Adrenal gland (tissue), 12 donors: Measurements from ENCODE around the gene ERLEC1. TPM values are rescaled to one million over a fixed set of nuclear protein-coding genes. Genes with fewer than 3 reads are reported as not detected.

ENCODE experiments used
- DNase-seq, 7 donors: peaks; one replicate each; pipeline ENCODE4 v3.0.0-alpha.2; 2019 to 2020
- H3K27ac ChIP-seq, 5 donors: fragments of 200-600 bp; sonication (generic) in 4 of 5; 1 replicate in 3 of 5; 2 replicates in 2 of 5; pipeline versions ENCODE4 v1.5.1 to v1.8.0; 2016 to 2020; ENCODE audit warnings: mild to moderate bottlenecking in 1 of 5
- H3K27me3 ChIP-seq: fragments of 200-600 bp; 2 replicates; pipeline ENCODE4 v1.8.0; 2021
- H3K36me3 ChIP-seq, 2 donors: fragments of 200-600 bp; replicated peaks in 1 of 2; 1 replicate in 1 of 2; 2 replicates in 1 of 2; pipeline versions ENCODE4 v1.5.1 to v1.8.0; 2018 to 2022
- H3K4me1 ChIP-seq, 2 donors: fragments of 200-600 bp; replicated peaks in 1 of 2; 1 replicate in 1 of 2; 2 replicates in 1 of 2; pipeline versions ENCODE4 v1.5.1 to v1.8.0; 2018 to 2021
- H3K4me3 ChIP-seq, 4 donors: fragments of 200-600 bp; sonication (generic) in 3 of 4; one replicate each; pipeline ENCODE4 v1.5.1; 2016 to 2018
- H3K9me3 ChIP-seq, 3 donors: fragments of 200-600 bp; sonication (generic) in 1 of 3; replicated peaks in 1 of 3; 1 replicate in 2 of 3; 2 replicates in 1 of 3; pipeline versions ENCODE4 v1.5.1 to v1.8.0; 2016 to 2021
- POLR2A ChIP-seq, 2 donors: fragments of 450-650 bp; IDR thresholded peaks; one replicate each; pipeline ENCODE4 v1.6.1; 2017; ENCODE audit warnings: antibody characterized with exemption in 2 of 2, mild to moderate bottlenecking in 2 of 2, moderate library complexity in 1 of 2
- whole genome bisulfite sequencing, 4 donors: extraction: QIAGEN DNeasy Blood & Tissue Kit in 2 of 4; methylation state at CpG; one replicate each; pipeline versions ENCODE4 v1.1.5 to v1.1.7; 2013 to 2017; 5-methylcytosine and 5-hydroxymethylcytosine counted together
- intact Hi-C, 2 donors: fragments of 100-400 bp; cut with DNase I; formaldehyde crosslinking; loops; one replicate each; pipeline versions ENCODE4 v1.14.1 to v1.15.0; 2022 to 2023
- polyA plus RNA-seq, 3 donors: library from polyadenylated mRNA; stranded (reverse); fragments of 200-250 nt in 2 of 3; fragments of 350-450 nt in 1 of 3; fragmentation: Illumina TruSeq in 1 of 3; extraction: RNeasy Lipid Tissue Mini Kit (QIAGEN cat#74804) in 1 of 3; gene quantifications; one replicate each; pipeline ENCODE4 v1.2.3, GENCODE V29; 2013 to 2014
- total RNA-seq, 9 donors: library from RNA; depleted of rRNA in 4 of 9; stranded (reverse); fragments of >200 nt in 4 of 9; fragments of 120-200 nt in 1 of 9; fragmentation: NEBNext Ultra II Directional in 1 of 9; extraction: Animal tissue kit (Norgen Biotek cat#: 25700) in 1 of 9; gene quantifications; one replicate each; pipeline versions ENCODE4 v1.1.0 to v1.2.4, GENCODE V29; 2013 to 2023
- TF ChIP-seq, protein P1 (sequence below), 6 experiments: fragments of 450-650 bp in 4 of 6; fragments of 200-600 bp in 2 of 6; sonication (generic) in 1 of 6; IDR thresholded peaks; 1 replicate in 5 of 6; 2 replicates in 1 of 6; pipeline versions ENCODE4 v1.5.1 to v1.8.0; 2016 to 2021; ENCODE audit warnings: antibody characterized with exemption in 6 of 6, mild to moderate bottlenecking in 2 of 6, moderate library complexity in 1 of 6
- donor health status: healthy with polysubstance abuse.
- donor health status: Bipolar disorder and iron deficiency.
- donor health status: DM: yes; HTN: yes; CAD: no.
- donor health status: DM: no; HTN: no; CAD: no.
- donor health status: DM: no; HTN: no; CAD: no.
- donor health status: DM: yes; HTN: yes; CAD: no.

Gene ERLEC1
- total and polyA plus RNA-seq, 12 donors, result 18.4 to 149 (median 56.4) TPM

DNA sequence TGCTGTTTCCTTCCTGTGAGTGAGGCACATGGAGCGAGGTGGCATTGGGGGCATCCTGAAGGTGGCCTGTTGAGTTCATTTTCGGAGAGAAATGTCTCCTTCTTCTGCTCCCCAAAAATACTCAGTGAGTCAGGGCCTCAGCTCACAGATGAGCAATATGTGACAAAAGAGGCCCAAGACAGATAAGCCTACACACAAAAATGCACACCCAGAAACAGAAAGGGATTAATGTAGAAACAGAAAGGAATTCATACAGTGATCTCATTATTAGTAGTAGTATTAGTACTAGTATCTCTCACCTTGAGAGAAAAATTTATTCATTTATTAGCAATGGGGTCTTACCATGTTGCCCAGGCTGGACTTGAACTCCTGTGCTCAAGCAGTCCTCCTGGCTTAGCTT, 67.8 kb downstream of the ERLEC1 start:
- intact Hi-C loops, result no loop called here
- 89 to 98% (median 94%) methylated on average over 2 of the region's 2 CpGs for WGBS, 4 donors
- DNase-seq, result no peak

DNA sequence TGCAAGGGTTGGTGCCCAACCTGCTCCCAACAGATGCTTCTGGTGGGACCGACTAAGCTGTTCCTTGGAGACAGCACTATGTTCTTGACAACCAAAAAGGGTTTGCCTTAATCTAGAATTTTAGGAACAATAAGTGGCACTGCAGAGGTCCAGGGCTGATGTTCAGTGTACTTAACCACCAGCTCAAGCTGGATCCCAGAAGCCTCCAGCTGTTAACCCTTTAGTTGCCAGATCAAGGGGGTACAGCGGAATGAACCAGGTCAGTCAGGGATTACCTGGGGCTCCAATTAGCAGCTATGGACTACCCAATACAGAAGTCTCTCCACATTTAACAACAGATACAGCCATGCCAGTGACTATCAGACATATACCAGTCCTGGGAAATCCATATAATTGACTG, 69.4 kb downstream of the ERLEC1 start:
- Histone ChIP-seq H3K9me3 (no peaks in the 10 kb centered on the region), H3K4me1 (peaks cover 0 to 7% of the 10 kb centered on the region in 2 donors), H3K4me3 (no peak overlapping the region), H3K27ac (no peak overlapping the region), H3K27me3 (no peaks in the 10 kb centered on the region), H3K36me3 (peaks cover 0 to 9% of the 10 kb centered on the region in 2 donors)
- DNase-seq, result no peak
- TF ChIP-seq, protein P1, sequence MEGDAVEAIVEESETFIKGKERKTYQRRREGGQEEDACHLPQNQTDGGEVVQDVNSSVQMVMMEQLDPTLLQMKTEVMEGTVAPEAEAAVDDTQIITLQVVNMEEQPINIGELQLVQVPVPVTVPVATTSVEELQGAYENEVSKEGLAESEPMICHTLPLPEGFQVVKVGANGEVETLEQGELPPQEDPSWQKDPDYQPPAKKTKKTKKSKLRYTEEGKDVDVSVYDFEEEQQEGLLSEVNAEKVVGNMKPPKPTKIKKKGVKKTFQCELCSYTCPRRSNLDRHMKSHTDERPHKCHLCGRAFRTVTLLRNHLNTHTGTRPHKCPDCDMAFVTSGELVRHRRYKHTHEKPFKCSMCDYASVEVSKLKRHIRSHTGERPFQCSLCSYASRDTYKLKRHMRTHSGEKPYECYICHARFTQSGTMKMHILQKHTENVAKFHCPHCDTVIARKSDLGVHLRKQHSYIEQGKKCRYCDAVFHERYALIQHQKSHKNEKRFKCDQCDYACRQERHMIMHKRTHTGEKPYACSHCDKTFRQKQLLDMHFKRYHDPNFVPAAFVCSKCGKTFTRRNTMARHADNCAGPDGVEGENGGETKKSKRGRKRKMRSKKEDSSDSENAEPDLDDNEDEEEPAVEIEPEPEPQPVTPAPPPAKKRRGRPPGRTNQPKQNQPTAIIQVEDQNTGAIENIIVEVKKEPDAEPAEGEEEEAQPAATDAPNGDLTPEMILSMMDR (IDR thresholded peaks at IDR 0.05), result no peak
- no peak for TF ChIP-seq POLR2A (IDR thresholded peaks at IDR 0.05)
- intact Hi-C loops, result no loop called here
- WGBS, 4 donors, result 89 to 100% (median 97%) methylated on average over 2 of the region's 2 CpGs

More for the DNA sequence above, 67.8 kb downstream of the ERLEC1 start:
- Histone ChIP-seq H3K9me3 (no peaks in the 10 kb centered on the region), H3K36me3 (peaks cover 0 to 9% of the 10 kb centered on the region in 2 donors), H3K27me3 (no peaks in the 10 kb centered on the region), H3K4me1 (peaks cover 0 to 7% of the 10 kb centered on the region in 2 donors), H3K27ac (no peak overlapping the region), H3K4me3 (no peak overlapping the region)
- no peak for TF ChIP-seq POLR2A (IDR thresholded peaks at IDR 0.05)
- TF ChIP-seq, protein P1 (IDR thresholded peaks at IDR 0.05), result no peak

DNA sequence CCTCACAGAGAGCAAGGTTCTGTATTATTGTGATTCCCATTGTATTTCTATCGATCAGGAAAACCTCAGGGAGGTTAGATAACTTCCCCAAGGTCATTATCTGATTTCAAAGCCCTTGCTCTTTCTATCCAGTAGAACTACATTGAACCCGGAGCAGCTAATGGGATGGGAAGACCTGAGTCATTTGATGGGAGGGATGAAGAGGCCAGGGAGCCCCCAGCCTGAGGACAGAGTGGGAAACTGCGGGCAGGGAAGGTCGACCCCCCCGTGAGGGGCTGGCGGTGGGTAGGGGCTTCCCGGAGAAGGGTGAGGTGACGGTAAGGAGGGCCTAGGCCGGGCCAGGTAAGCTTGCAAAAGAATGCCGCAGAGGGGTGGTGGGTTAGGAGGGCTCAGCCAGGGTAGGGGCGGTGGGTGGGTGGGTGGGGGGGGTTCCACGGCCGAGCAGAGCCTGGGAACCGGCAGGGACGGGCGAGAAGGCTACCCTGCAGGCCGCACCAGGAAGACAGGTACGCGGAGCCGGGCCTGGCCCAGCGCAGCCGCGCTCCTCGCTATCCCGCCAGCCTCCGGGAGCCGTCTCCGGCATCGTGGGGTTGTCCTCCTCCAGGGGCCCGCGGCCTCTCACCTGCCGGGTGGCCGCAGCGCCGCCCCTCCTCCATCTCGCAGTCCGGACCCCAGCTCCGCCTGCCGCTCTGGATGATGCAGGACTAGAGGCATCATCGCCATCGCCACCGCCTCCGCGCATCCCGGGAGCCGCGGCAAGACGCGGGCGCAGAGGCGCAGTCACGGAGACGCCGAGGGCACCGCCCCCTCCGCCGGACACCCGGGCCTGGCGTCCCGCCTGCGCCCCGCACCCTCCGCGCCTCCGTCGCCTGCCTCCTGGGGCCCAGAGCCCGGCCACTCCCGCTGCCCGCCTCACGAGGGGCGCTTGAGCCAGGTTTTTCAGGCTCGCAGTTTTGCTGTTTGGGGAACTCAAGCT, 72.7 kb downstream of the ERLEC1 start, which contains the start of gene GPR75:
TSS of gene GPR75 (minus strand) at position 762 of the 976 bp plus-strand sequence. CDS start 5,211 bp downstream, outside the sequence.
- Histone ChIP-seq H3K4me1 (peaks cover 0 to 6% of the 10 kb centered on the region in 2 donors), H3K27me3 (no peaks in the 10 kb centered on the region), H3K36me3 (peaks cover 0 to 6% of the 10 kb centered on the region in 2 donors), H3K9me3 (no peaks in the 10 kb centered on the region), H3K27ac (peak within 1 kb of the TSS in 2 of 5 donors; percentile 50 to 60), H3K4me3 (peak within 1 kb of the TSS in 2 of 4 donors; percentile 51 to 68)
- peak; percentile 56 to 78 (median 69) for DNase-seq
- TF ChIP-seq POLR2A (IDR thresholded peaks at IDR 0.05), result no peak
- TF ChIP-seq, protein P1 (IDR thresholded peaks at IDR 0.05), result peak in 1 of 6 experiments; percentile 16
- WGBS, 4 donors, result 16 to 36% (median 25%) methylated on average over 31 to 72 of the region's 72 CpGs
- intact Hi-C loops, result no loop called here

DNA sequence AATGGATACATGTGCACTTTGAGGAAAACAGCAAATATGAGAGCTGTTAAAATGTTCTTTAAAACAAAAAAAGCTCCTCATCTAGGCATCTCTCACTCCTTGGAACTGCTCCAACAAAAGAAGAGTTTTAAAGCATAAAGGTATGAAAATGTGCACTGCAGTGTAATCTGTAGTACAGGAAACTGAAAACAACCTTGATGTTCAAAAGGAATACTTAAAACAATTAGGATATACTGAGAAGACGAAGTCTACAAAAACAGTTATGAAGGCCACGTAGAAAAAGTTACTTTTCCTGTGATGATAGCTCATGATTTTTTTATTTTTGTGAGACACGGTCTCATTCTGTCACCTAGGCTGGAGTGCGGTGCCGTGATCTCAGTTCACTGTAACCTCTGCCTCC, 75.0 kb downstream of the ERLEC1 start:
- Histone ChIP-seq H3K27me3 (no peaks in the 10 kb centered on the region), H3K4me3 (no peak overlapping the region), H3K9me3 (no peaks in the 10 kb centered on the region), H3K27ac (no peak overlapping the region), H3K36me3 (peaks cover 0 to 28% of the 10 kb centered on the region in 2 donors), H3K4me1 (peaks cover 0 to 6% of the 10 kb centered on the region in 2 donors)
- intact Hi-C loops, result no loop called here
- 89 to 97% (median 92%) methylated on average over 5 of the region's 5 CpGs for WGBS, 4 donors
- TF ChIP-seq POLR2A (IDR thresholded peaks at IDR 0.05), result no peak
- TF ChIP-seq, protein P1 (IDR thresholded peaks at IDR 0.05), result no peak
- no peak for DNase-seq
